ENCODE measurements around the gene SLC16A12.
A peak's percentile ranks its signal among the peaks of the same experiment; 100 is the strongest.

SLC16A12 gene

GRCh38 chr10:89505640-89506275 is 29.6 kb downstream of the SLC16A12 start:
- FAIRE-seq, result no peak

- no peak for FAIRE-seq
Observed at GRCh38 chr10:89504691-89505090, 30.7 kb downstream of the SLC16A12 start.

GRCh38 chr10:89503652-89504370 is 31.6 kb downstream of the SLC16A12 start:
- no peak for FAIRE-seq

GRCh38 chr10:89503151-89503550 is 32.2 kb downstream of the SLC16A12 start:
- FAIRE-seq, result no peak

- FAIRE-seq, result no peak
Observed at GRCh38 chr10:89502549-89502948, 32.8 kb downstream of the SLC16A12 start.

GRCh38 chr10:89494575-89494974 is 40.8 kb downstream of the SLC16A12 start:
- FAIRE-seq, result no peak

GRCh38 chr10:89494068-89494467 is 41.3 kb downstream of the SLC16A12 start:
- no peak for FAIRE-seq

GRCh38 chr10:89491932-89492331 is 43.5 kb downstream of the SLC16A12 start:
- FAIRE-seq, result peak; percentile 21

- FAIRE-seq, result peak; percentile 73
Observed at GRCh38 chr10:89490596-89491335, 44.6 kb downstream of the SLC16A12 start.

- no peak for FAIRE-seq
Observed at GRCh38 chr10:89482256-89482655, 53.1 kb downstream of the SLC16A12 start.

GRCh38 chr10:89481662-89482061 is 53.7 kb downstream of the SLC16A12 start:
- peak; percentile 41 for FAIRE-seq

- no peak for FAIRE-seq
Observed at GRCh38 chr10:89479771-89480446, 55.5 kb downstream of the SLC16A12 start.

- no peak for FAIRE-seq
Observed at GRCh38 chr10:89478739-89479654, 56.4 kb downstream of the SLC16A12 start.

GRCh38 chr10:89478085-89478738 is 57.2 kb downstream of the SLC16A12 start:
- FAIRE-seq, result no peak

- FAIRE-seq, result no peak
Observed at GRCh38 chr10:89476150-89476549, 59.2 kb downstream of the SLC16A12 start.

- FAIRE-seq, result no peak
Observed at GRCh38 chr10:89475591-89475998, 59.8 kb downstream of the SLC16A12 start.

- no peak for FAIRE-seq
Observed at GRCh38 chr10:89475125-89475524, 60.3 kb downstream of the SLC16A12 start.

- no peak for FAIRE-seq
Observed at GRCh38 chr10:89474452-89474851, 60.9 kb downstream of the SLC16A12 start.

- no peak for FAIRE-seq
Observed at GRCh38 chr10:89471110-89471809, 64.1 kb downstream of the SLC16A12 start.

- no peak for FAIRE-seq
Observed at GRCh38 chr10:89470628-89471027, 64.8 kb downstream of the SLC16A12 start.

GRCh38 chr10:89469517-89469916 is 65.9 kb downstream of the SLC16A12 start:
- FAIRE-seq, result no peak

Measured in endometrium (tissue), 2 donors.